ENCODE data around the gene MTUS2.

DNA sequence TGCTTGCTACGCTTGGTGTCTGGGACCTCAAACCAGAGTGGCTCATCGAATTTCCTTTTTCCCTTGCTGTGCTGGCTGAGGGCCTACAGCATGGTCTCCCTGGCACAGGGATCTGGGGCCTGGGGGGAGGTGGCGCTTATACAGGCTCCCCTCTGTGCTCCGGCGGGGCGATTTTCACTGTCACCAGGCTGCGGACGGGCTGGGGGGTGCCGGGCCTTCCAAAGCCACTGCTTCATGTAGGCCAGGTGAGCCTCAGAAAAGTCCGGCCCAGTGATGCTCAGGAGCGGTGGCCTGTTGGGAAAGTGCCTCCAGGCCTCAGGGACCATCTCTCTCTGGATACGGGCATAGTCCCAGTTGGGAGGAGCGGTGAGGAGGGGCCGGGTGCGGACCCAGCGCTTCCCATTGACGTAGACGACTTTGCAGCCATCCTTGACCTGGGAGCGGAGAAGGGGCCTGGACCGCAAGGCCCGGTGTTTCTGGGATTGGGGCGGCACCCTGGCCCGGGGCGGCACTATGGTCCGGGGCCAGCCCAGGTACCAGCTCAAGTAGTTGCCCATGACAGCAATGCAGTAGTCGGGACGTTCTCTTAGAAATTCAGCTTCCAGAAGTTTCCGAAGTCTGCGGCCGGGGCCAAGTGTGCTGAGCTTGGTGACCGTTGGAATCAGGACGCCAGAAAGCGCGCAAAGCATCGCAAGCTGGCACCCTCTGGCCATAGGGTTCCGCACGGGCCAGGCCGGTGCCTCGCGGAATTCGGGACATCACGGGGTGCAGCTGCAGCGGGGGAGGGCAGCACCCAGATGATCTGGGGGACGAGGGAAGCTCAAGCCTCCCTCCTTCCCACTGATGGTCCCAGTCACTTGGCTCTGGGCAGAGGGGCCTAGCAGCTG is 519.5 kb downstream of the MTUS2 start:
- TF ChIP-seq, protein P1, sequence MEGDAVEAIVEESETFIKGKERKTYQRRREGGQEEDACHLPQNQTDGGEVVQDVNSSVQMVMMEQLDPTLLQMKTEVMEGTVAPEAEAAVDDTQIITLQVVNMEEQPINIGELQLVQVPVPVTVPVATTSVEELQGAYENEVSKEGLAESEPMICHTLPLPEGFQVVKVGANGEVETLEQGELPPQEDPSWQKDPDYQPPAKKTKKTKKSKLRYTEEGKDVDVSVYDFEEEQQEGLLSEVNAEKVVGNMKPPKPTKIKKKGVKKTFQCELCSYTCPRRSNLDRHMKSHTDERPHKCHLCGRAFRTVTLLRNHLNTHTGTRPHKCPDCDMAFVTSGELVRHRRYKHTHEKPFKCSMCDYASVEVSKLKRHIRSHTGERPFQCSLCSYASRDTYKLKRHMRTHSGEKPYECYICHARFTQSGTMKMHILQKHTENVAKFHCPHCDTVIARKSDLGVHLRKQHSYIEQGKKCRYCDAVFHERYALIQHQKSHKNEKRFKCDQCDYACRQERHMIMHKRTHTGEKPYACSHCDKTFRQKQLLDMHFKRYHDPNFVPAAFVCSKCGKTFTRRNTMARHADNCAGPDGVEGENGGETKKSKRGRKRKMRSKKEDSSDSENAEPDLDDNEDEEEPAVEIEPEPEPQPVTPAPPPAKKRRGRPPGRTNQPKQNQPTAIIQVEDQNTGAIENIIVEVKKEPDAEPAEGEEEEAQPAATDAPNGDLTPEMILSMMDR (conservative IDR thresholded peaks at IDR 0.05 in 1 of 2, IDR thresholded peaks at IDR 0.05 in 1 of 2; ENCODE audit: low read depth in 1 of 2, low read length in 2 of 2), result no peak
- TF ChIP-seq EZH2 (IDR thresholded peaks at IDR 0.05; ENCODE audit: low read length, missing control alignments), result no peak
